ENCODE measurements around the gene TFPI. TPM values are rescaled to one million over a fixed set of nuclear protein-coding genes. Genes with fewer than 3 reads are reported as not detected.

Gene TFPI
- total RNA-seq, 1 donor from 2014 or later: 325 TPM

DNA sequence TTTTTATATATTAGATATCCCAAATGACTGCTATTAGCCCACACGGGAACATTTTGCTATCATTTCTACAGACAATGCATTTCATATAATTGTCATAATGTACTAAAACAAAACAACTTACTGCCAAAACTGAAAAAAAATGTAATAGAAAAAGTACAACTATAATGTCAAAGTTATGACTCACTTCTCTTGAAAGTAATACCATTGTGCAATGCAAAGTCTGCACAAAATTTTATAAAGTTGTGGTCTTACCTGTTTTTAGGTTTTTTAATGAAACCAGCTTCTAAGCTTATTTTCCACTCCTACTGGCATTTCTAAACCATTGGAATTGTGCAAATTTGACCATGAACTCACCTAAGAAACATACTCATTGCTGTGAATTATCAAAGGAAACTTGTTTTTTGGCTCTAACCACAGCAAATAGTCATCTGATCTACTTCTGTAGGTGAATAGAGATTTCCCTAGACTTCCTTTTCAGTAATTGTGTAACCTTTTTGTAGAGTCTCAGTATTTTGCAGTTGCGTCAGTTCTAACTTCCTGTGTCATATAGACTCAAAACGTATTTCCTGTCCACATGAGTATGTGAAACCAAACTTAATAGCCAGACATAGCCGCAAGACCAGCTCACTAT lies 31.9 kb upstream of the TFPI start:
- no peak for DNase-seq (ENCODE audit: extremely low spot score, unreplicated experiment)
- Mint-ChIP-seq H3K27me3 (ENCODE audit: unreplicated experiment) (no peaks in the 10 kb centered on the region), H3K27ac (ENCODE audit: unreplicated experiment) (no peak overlapping the region), H3K9me3 (ENCODE audit: unreplicated experiment) (peaks cover 3% of the 10 kb centered on the region), H3K4me1 (ENCODE audit: unreplicated experiment) (peaks cover 19% of the 10 kb centered on the region), H3K36me3 (ENCODE audit: unreplicated experiment) (no peaks in the 10 kb centered on the region), H3K4me3 (ENCODE audit: unreplicated experiment) (no peak overlapping the region)
- TF ChIP-seq, protein P1, sequence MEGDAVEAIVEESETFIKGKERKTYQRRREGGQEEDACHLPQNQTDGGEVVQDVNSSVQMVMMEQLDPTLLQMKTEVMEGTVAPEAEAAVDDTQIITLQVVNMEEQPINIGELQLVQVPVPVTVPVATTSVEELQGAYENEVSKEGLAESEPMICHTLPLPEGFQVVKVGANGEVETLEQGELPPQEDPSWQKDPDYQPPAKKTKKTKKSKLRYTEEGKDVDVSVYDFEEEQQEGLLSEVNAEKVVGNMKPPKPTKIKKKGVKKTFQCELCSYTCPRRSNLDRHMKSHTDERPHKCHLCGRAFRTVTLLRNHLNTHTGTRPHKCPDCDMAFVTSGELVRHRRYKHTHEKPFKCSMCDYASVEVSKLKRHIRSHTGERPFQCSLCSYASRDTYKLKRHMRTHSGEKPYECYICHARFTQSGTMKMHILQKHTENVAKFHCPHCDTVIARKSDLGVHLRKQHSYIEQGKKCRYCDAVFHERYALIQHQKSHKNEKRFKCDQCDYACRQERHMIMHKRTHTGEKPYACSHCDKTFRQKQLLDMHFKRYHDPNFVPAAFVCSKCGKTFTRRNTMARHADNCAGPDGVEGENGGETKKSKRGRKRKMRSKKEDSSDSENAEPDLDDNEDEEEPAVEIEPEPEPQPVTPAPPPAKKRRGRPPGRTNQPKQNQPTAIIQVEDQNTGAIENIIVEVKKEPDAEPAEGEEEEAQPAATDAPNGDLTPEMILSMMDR (IDR thresholded peaks at IDR 0.05): no peak

DNA sequence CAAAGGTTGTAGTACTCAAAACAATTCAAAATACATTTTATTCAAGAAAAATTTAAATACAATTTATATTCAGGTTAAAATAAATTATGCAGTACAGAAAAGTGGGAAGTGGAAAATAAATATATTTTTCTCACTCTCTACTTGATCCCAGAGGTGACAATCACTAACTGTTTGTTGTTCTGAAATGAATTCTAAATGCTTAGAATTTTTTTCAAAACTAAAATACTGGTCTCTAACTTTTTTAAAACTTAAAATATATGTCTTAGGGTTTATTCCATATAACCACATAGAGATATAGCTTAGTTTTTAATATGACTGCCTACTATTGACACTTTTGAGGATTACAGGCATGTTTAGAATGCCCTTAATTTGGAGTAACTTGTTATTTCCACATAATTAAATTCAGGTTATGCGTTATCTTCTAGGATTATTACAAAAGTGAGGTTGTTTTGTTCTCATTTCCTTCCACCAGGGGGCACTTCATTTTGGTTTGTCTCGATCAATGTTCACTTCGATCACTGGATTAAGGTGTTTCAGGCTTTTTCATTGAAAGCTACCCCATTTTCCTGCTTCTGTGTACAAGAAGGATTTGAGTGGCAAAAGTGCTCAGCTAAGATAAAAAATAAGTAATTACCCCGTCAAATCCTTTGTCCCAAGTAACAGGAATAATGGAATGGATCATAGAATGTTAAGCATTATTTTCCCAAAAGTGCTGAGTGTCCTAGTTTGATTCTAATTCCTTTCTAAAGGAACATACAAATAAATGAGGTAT lies 27.1 kb upstream of the TFPI start:
- no peak for DNase-seq (ENCODE audit: extremely low spot score, unreplicated experiment)
- Mint-ChIP-seq H3K27ac (ENCODE audit: unreplicated experiment) (peak overlapping the region; percentile 38), H3K36me3 (ENCODE audit: unreplicated experiment) (no peaks in the 10 kb centered on the region), H3K4me3 (ENCODE audit: unreplicated experiment) (peak overlapping the region; percentile 62), H3K4me1 (ENCODE audit: unreplicated experiment) (peaks cover 22% of the 10 kb centered on the region), H3K27me3 (ENCODE audit: unreplicated experiment) (no peaks in the 10 kb centered on the region), H3K9me3 (ENCODE audit: unreplicated experiment) (peaks cover 3% of the 10 kb centered on the region)
- TF ChIP-seq, protein P1 (IDR thresholded peaks at IDR 0.05): peak; percentile 75

DNA sequence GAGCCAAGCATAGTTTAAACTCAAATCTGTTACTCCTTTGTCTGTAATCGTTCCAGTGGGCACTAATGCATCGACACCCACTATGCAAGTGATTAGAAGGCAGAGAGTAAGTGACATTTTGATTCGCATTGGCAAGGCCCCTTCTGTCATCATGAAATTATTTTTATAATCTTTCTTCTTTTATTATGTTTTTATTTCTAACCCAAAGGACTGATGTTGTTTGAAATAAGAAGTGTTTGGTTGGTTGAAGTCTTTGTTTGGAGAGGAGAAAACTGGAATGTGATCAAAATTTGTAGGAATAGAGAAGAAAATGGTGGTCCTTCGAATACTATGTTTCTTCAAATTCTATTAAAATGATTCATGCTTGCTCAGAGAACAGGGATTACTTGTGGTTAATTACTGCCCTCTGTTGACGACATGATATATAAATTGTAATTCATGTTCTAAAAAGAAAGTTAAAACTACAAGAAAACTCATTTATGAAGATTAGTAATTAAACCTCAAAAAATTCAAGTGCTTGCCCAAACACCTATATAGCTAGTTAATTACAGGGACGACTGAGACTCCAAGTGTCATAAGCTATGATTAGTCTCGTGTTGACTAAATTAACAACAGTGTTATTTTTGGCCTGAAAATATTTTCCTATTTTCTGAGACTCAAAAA lies 26.4 kb upstream of the TFPI start:
- TF ChIP-seq, protein P1 (IDR thresholded peaks at IDR 0.05): peak; percentile 60
- peaks cover 20% of the 10 kb centered on the region for H3K4me1 Mint-ChIP-seq (ENCODE audit: unreplicated experiment)
- H3K27ac Mint-ChIP-seq (ENCODE audit: unreplicated experiment): peak overlapping the region; percentile 64
- H3K4me3 Mint-ChIP-seq (ENCODE audit: unreplicated experiment): no peak overlapping the region
- DNase-seq (ENCODE audit: extremely low spot score, unreplicated experiment): no peak
- H3K36me3 Mint-ChIP-seq (ENCODE audit: unreplicated experiment): no peaks in the 10 kb centered on the region
- peaks cover 3% of the 10 kb centered on the region for H3K9me3 Mint-ChIP-seq (ENCODE audit: unreplicated experiment)
- no peaks in the 10 kb centered on the region for H3K27me3 Mint-ChIP-seq (ENCODE audit: unreplicated experiment)

DNA sequence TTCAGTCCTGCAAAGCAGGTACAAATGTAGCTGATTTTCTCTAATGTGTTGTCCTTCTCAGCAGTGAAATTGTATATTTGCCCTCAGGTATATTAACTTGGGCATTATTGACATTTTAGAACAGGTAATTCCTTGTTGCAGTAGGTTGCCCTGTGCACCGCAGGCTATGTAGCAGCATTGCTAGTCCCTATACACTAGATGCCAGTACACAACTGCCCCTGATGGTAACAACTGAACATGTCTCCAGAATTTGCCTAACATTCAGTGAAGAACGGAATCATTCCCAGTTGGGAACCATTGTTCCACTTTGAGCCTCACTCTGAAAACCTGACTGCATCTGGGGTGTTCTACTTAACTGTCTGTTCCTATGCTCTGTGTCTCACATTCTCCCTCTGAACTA lies 23.1 kb upstream of the TFPI start:
- Mint-ChIP-seq H3K4me1 (ENCODE audit: unreplicated experiment) (peaks cover 32% of the 10 kb centered on the region), H3K36me3 (ENCODE audit: unreplicated experiment) (peaks cover 5% of the 10 kb centered on the region), H3K27ac (ENCODE audit: unreplicated experiment) (no peak overlapping the region), H3K9me3 (ENCODE audit: unreplicated experiment) (peaks cover 8% of the 10 kb centered on the region), H3K27me3 (ENCODE audit: unreplicated experiment) (no peaks in the 10 kb centered on the region), H3K4me3 (ENCODE audit: unreplicated experiment) (no peak overlapping the region)
- DNase-seq (ENCODE audit: extremely low spot score, unreplicated experiment): no peak
- TF ChIP-seq, protein P1 (IDR thresholded peaks at IDR 0.05): no peak

DNA sequence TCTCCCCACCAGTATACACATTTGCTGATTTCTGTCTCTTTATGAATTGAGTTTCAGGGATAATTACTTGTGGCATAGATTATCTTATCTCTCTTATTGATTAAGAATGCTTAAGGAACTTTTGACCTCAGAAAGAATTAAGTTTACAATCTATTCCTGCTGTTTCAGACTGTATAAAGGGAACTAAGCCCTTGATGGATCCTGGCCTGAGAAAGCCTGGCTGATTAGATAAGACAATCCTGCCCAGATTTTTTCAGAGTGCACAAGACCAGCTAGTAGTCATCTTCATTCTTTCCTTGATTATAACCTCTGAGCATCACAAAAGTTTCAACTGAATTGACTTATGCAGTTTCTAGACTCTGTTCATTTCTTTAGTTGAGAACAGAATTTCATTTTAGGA lies 22.7 kb upstream of the TFPI start:
- no peak overlapping the region for H3K27ac Mint-ChIP-seq (ENCODE audit: unreplicated experiment)

More for the DNA sequence above, 22.7 kb upstream of the TFPI start:
- no peak for DNase-seq (ENCODE audit: extremely low spot score, unreplicated experiment)
- Mint-ChIP-seq H3K27me3 (ENCODE audit: unreplicated experiment) (no peaks in the 10 kb centered on the region), H3K4me3 (ENCODE audit: unreplicated experiment) (no peak overlapping the region), H3K9me3 (ENCODE audit: unreplicated experiment) (peaks cover 9% of the 10 kb centered on the region), H3K4me1 (ENCODE audit: unreplicated experiment) (peaks cover 32% of the 10 kb centered on the region), H3K36me3 (ENCODE audit: unreplicated experiment) (peaks cover 6% of the 10 kb centered on the region)
- TF ChIP-seq, protein P1 (IDR thresholded peaks at IDR 0.05): no peak

All from osteocyte (in vitro differentiated cells).